Peyer's patch (tissue), 4 donors: ENCODE measurements around the gene YY1. TPM values are rescaled to one million over a fixed set of nuclear protein-coding genes. Genes with fewer than 3 reads are reported as not detected.

Experiments
- DNase-seq, 3 donors: peaks; one replicate each; pipeline ENCODE4 v3.0.0-alpha.2; 2017 to 2019
- H3K27ac ChIP-seq, 4 donors: fragments of 200-600 bp; sonication (generic); one replicate each; pipeline ENCODE4 v1.5.1; 2016 to 2019
- H3K27me3 ChIP-seq, 2 donors: fragments of 200-600 bp; sonication (generic); one replicate each; pipeline ENCODE4 v1.5.1; 2019
- H3K36me3 ChIP-seq, 3 donors: fragments of 200-600 bp; sonication (generic); one replicate each; pipeline ENCODE4 v1.5.1; 2016 to 2019
- H3K4me1 ChIP-seq, 4 donors: fragments of 200-600 bp; sonication (generic); one replicate each; pipeline ENCODE4 v1.5.1; 2016 to 2019
- H3K4me3 ChIP-seq, 4 donors: fragments of 200-600 bp; sonication (generic); 1 replicate in 3 of 4; 2 replicates in 1 of 4; pipeline ENCODE4 v1.5.1; 2016 to 2019; ENCODE audit warnings: mild to moderate bottlenecking in 1 of 4
- H3K9me3 ChIP-seq, 4 donors: fragments of 200-600 bp; sonication (generic); one replicate each; pipeline ENCODE4 v1.5.1; 2016 to 2019; ENCODE audit warnings: mild to moderate bottlenecking in 1 of 4
- CTCF ChIP-seq, 6 experiments: fragments of 450-650 bp in 4 of 6; fragments of 200-600 bp in 2 of 6; sonication (generic) in 1 of 6; IDR thresholded peaks; one replicate each; pipeline ENCODE4 v1.5.1; 2017 to 2019; ENCODE audit warnings: antibody characterized with exemption in 6 of 6, mild to moderate bottlenecking in 3 of 6, moderate library complexity in 1 of 6
- POLR2A ChIP-seq, 2 donors: fragments of 450-650 bp; IDR thresholded peaks; one replicate each; pipeline ENCODE4 v1.5.1; 2017; ENCODE audit warnings: antibody characterized with exemption in 2 of 2, mild to moderate bottlenecking in 2 of 2, moderate library complexity in 2 of 2
- total RNA-seq, 4 donors: library from RNA; depleted of rRNA; stranded (reverse); fragments of >200 nt; gene quantifications; one replicate each; pipeline ENCODE4 v1.1.0, GENCODE V29; 2016

The YY1 gene
- total RNA-seq, 4 donors from 2014 or later: 42.0 to 63.5 (median 50.9) TPM

GRCh38 chr14:100219126-100219785 is 19.7 kb upstream of the YY1 start:
- Histone ChIP-seq H3K4me1 (peaks cover 6 to 37% (median 21%) of the 10 kb centered on the region in 4 donors), H3K27ac (no peak overlapping the region), H3K4me3 (no peak overlapping the region), H3K36me3 (no peaks in the 10 kb centered on the region), H3K27me3 (no peaks in the 10 kb centered on the region), H3K9me3 (no peaks in the 10 kb centered on the region)
- no peak for DNase-seq
- TF ChIP-seq CTCF (IDR thresholded peaks at IDR 0.05) (no peak), POLR2A (IDR thresholded peaks at IDR 0.05) (no peak)

GRCh38 chr14:100221533-100222223 is 17.3 kb upstream of the YY1 start:
- TF ChIP-seq POLR2A (IDR thresholded peaks at IDR 0.05) (peak in 1 of 2 donors; percentile 39), CTCF (IDR thresholded peaks at IDR 0.05) (no peak)
- Histone ChIP-seq H3K4me1 (peaks cover 6 to 37% (median 16%) of the 10 kb centered on the region in 4 donors), H3K27ac (peak overlapping the region; percentile 61 to 81 (median 78)), H3K36me3 (no peaks in the 10 kb centered on the region), H3K27me3 (no peaks in the 10 kb centered on the region), H3K4me3 (peak overlapping the region; percentile 42 to 55 (median 52)), H3K9me3 (no peaks in the 10 kb centered on the region)
- peak; percentile 67 to 89 (median 77) for DNase-seq

GRCh38 chr14:100222224-100223093 is 16.5 kb upstream of the YY1 start:
- TF ChIP-seq CTCF (IDR thresholded peaks at IDR 0.05): no peak
- TF ChIP-seq POLR2A (IDR thresholded peaks at IDR 0.05): no peak
- Histone ChIP-seq H3K4me3 (peak overlapping the region; percentile 42 to 55 (median 52)), H3K36me3 (no peaks in the 10 kb centered on the region), H3K27ac (peak overlapping the region; percentile 61 to 81 (median 78)), H3K9me3 (no peaks in the 10 kb centered on the region), H3K4me1 (peaks cover 6 to 37% (median 16%) of the 10 kb centered on the region in 4 donors), H3K27me3 (no peaks in the 10 kb centered on the region)
- DNase-seq: peak in 1 of 3 donors; percentile 50

- Histone ChIP-seq H3K9me3 (no peaks in the 10 kb centered on the region), H3K36me3 (no peaks in the 10 kb centered on the region), H3K4me3 (no peak overlapping the region), H3K27me3 (no peaks in the 10 kb centered on the region), H3K4me1 (peaks cover 6 to 37% (median 16%) of the 10 kb centered on the region in 4 donors), H3K27ac (peak overlapping the region in 3 of 4 donors; percentile 11 to 81 (median 61))
- DNase-seq: no peak
- no peak for TF ChIP-seq POLR2A (IDR thresholded peaks at IDR 0.05)
- no peak for TF ChIP-seq CTCF (IDR thresholded peaks at IDR 0.05)
Measured at GRCh38 chr14:100223332-100224201, 15.4 kb upstream of the YY1 start.
